Gastrocnemius medialis (tissue), 4 donors: Measurements from ENCODE around the gene UTP18.
A peak's percentile ranks its signal among the peaks of the same experiment; 100 is the strongest.

ENCODE experiments used
- POLR2A ChIP-seq, 2 donors: fragments of 450-650 bp; IDR thresholded peaks; one replicate each; pipeline ENCODE4 v1.6.1; 2017; ENCODE audit warnings: antibody characterized with exemption in 2 of 2, mild to moderate bottlenecking in 2 of 2, moderate library complexity in 2 of 2
- TF ChIP-seq, protein P1 (sequence below), 5 experiments: fragments of 450-650 bp in 3 of 5; fragments of 200-600 bp in 2 of 5; sonication (generic) in 2 of 5; IDR thresholded peaks in 4 of 5; conservative IDR thresholded peaks in 1 of 5; 1 replicate in 4 of 5; 2 replicates in 1 of 5; pipeline ENCODE4 v1.5.1; 2016 to 2019; ENCODE audit warnings: antibody characterized with exemption in 5 of 5, mild to moderate bottlenecking in 3 of 5, moderate library complexity in 3 of 5

DNA sequence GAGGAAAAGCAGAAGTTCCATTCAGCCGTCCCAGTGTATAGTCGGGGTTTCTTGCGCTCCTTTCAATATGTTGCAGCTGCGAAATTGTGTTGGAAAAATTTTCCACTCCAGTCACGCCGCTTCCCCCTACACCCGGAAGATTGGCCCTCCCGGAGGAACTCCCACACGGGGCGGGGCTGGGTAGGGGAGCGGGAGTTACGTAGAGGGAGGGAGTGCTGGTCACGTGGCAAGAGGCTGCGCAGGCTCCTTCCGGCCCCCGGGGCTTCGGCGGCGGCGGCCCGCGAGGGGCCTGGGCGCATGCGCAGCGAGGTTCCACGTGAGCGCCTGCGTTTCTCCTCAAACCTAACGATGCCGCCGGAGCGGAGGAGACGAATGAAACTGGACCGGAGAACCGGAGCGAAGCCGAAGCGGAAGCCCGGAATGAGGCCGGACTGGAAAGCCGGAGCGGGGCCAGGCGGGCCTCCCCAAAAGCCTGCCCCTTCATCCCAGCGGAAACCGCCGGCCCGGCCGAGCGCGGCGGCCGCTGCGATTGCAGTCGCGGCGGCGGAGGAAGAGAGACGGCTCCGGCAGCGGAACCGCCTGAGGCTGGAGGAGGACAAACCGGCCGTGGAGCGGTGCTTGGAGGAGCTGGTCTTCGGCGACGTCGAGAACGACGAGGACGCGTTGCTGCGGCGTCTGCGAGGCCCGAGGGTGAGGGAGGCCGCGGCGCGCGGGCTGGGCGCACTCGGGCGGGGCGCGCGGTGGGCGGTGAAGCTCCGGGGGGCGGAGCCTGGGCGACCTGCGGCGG lies at the start of gene UTP18:
- TF ChIP-seq POLR2A (IDR thresholded peaks at IDR 0.05) = peak; percentile 64 to 76
- TF ChIP-seq, protein P1, sequence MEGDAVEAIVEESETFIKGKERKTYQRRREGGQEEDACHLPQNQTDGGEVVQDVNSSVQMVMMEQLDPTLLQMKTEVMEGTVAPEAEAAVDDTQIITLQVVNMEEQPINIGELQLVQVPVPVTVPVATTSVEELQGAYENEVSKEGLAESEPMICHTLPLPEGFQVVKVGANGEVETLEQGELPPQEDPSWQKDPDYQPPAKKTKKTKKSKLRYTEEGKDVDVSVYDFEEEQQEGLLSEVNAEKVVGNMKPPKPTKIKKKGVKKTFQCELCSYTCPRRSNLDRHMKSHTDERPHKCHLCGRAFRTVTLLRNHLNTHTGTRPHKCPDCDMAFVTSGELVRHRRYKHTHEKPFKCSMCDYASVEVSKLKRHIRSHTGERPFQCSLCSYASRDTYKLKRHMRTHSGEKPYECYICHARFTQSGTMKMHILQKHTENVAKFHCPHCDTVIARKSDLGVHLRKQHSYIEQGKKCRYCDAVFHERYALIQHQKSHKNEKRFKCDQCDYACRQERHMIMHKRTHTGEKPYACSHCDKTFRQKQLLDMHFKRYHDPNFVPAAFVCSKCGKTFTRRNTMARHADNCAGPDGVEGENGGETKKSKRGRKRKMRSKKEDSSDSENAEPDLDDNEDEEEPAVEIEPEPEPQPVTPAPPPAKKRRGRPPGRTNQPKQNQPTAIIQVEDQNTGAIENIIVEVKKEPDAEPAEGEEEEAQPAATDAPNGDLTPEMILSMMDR (IDR thresholded peaks at IDR 0.05 in 4 of 5, conservative IDR thresholded peaks at IDR 0.05 in 1 of 5) = peak in 1 of 5 experiments; percentile 40
